ENCODE measurements around the gene PCCA. TPM values are rescaled to one million over a fixed set of nuclear protein-coding genes. Genes with fewer than 3 reads are reported as not detected.
A peak's percentile ranks its signal among the peaks of the same experiment; 100 is the strongest.
"Not testable (repeated sequence)": the region's sequence is repeated elsewhere in the genome, so short reads cannot be mapped to it uniquely, and the experiment has no call there.

The PCCA gene
- total RNA-seq, 1 donor from 2014 or later, result 6.4 TPM

- intact Hi-C loops (cut with micrococcal nuclease), result no loop called here
- Mint-ChIP-seq H3K27me3 (peaks cover 3% of the 10 kb centered on the region), H3K9me3 (no peaks in the 10 kb centered on the region), H3K36me3 (ENCODE audit: low read depth) (no peaks in the 10 kb centered on the region), H3K27ac (no peak overlapping the region), H3K4me3 (no peak overlapping the region), H3K4me1 (peaks cover 2% of the 10 kb centered on the region)
- DNase-seq, result no peak
Measured at GRCh38 chr13:100561599-100562204, 472.8 kb downstream of the PCCA start.

DNA sequence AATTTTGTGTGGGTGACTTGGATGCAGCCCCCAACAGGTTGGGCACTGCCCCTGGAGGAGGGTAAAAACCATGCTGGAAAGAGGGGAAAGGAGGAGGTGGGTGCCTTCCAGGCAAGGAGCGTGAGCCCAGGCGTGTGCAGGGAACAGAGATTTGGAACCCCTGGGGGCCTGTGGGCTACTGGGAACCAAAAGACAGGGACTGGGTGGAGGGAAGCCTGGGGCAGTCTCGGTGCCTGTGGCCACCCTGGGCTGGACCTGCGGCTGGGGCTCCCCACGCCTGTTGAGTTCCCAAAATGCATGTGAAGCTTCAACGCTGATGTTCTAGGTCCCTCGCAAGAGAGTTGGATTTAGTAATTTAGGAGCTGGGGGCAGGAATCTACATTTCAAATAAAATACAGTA lies 474.9 kb downstream of the PCCA start:
- no peak for DNase-seq
- H3K4me3 Mint-ChIP-seq, result no peak overlapping the region
- H3K9me3 Mint-ChIP-seq, result no peaks in the 10 kb centered on the region
- no peaks in the 10 kb centered on the region for H3K36me3 Mint-ChIP-seq (ENCODE audit: low read depth)
- peaks cover 2% of the 10 kb centered on the region for H3K4me1 Mint-ChIP-seq
- intact Hi-C loops (cut with micrococcal nuclease), result no loop called here
- H3K27me3 Mint-ChIP-seq, result no peaks in the 10 kb centered on the region
- H3K27ac Mint-ChIP-seq, result no peak overlapping the region

GRCh38 chr13:100564444-100565223 lies 475.7 kb downstream of the PCCA start:
- no peaks in the 10 kb centered on the region for H3K9me3 Mint-ChIP-seq
- H3K36me3 Mint-ChIP-seq (ENCODE audit: low read depth), result no peaks in the 10 kb centered on the region
- H3K27ac Mint-ChIP-seq, result no peak overlapping the region
- peaks cover 2% of the 10 kb centered on the region for H3K4me1 Mint-ChIP-seq
- DNase-seq, result no peak
- no peaks in the 10 kb centered on the region for H3K27me3 Mint-ChIP-seq
- no peak overlapping the region for H3K4me3 Mint-ChIP-seq
- intact Hi-C loops (cut with micrococcal nuclease), result no loop called here

DNA sequence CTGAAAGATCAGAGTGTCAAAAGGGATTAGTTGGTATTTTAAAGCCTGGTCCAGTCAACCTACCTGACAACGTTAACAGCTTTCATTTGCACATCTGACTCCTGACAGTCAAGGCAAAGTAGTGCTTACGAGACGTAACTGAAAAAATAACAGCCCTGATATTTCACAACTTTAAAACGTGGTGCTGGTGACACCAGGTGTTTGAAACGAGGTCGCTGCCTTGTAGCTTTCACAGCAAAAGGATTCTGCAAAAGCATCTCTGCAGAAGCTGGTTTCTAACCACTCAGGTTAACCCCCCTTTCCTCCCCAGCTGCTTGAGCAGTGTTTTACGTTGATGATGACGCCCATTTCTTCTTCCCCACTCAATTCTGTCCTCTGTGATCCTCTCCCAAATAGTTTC lies 476.4 kb downstream of the PCCA start:
- Mint-ChIP-seq H3K27me3 (no peaks in the 10 kb centered on the region), H3K36me3 (ENCODE audit: low read depth) (no peaks in the 10 kb centered on the region), H3K4me1 (peaks cover 2% of the 10 kb centered on the region), H3K4me3 (no peak overlapping the region), H3K27ac (no peak overlapping the region), H3K9me3 (no peaks in the 10 kb centered on the region)
- no peak for DNase-seq
- intact Hi-C loops (cut with micrococcal nuclease), result no loop called here

DNA sequence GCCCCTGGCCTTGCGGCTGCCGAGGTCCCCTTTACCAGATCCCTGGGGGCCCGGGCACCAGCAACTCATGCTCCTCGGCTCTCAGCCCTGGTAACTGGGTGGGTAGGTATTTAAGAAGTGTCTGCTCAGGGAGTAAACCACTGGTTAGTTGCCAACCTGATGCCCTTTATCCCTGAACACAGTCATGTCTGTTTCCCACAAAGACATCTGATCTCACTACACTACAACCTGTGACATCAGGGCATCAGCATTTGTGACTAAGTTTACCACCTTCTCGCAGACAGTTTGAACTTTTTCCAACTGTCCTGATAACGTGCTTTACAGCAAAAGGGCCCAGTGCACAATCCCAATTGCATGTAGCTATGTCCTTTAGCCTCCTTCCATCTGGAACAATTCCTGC lies 477.6 kb downstream of the PCCA start:
- Mint-ChIP-seq H3K9me3 (no peaks in the 10 kb centered on the region), H3K27me3 (no peaks in the 10 kb centered on the region), H3K36me3 (ENCODE audit: low read depth) (no peaks in the 10 kb centered on the region), H3K27ac (no peak overlapping the region), H3K4me1 (peaks cover 2% of the 10 kb centered on the region), H3K4me3 (no peak overlapping the region)
- intact Hi-C loops (cut with micrococcal nuclease), result no loop called here
- DNase-seq, result no peak

DNA sequence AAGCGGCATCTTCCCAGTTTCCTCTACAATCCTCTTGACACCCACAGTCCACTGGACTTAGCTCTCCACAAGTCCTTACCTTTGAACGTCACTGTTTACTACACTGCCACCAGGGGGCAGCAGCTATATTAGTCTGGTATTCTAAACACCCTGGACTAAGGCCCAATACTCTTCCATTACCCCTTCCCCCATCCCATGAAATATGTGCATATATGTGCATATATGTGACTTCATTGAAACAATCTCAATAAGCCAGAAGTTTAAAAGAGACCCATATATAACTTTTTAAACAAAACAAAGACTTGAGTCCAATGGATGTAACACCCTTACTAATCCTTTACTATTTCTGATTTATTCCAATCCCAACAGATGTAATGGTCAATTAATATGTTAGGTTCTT lies 484.2 kb downstream of the PCCA start:
- intact Hi-C loops (cut with micrococcal nuclease), result loop anchor here (1.0 to 2.0 kb wide), 3 partner anchors 16 to 554 kb away; partner anchors contain the start of genes GGACT and TMTC4
- peak; percentile 92 for DNase-seq
- no peaks in the 10 kb centered on the region for H3K9me3 Mint-ChIP-seq
- peaks cover 19% of the 10 kb centered on the region for H3K4me1 Mint-ChIP-seq
- H3K27ac Mint-ChIP-seq, result no peak overlapping the region
- H3K27me3 Mint-ChIP-seq, result no peaks in the 10 kb centered on the region
- peaks cover 6% of the 10 kb centered on the region for H3K36me3 Mint-ChIP-seq (ENCODE audit: low read depth)
- H3K4me3 Mint-ChIP-seq, result no peak overlapping the region

GRCh38 chr13:100577239-100577638 lies 488.3 kb downstream of the PCCA start:
- H3K9me3 Mint-ChIP-seq; H3K27me3 Mint-ChIP-seq; H3K4me3 Mint-ChIP-seq; intact Hi-C loops (cut with micrococcal nuclease); H3K27ac Mint-ChIP-seq; DNase-seq: not testable (repeated sequence)
- H3K4me1 Mint-ChIP-seq, result peaks cover 35% of the 10 kb centered on the region
- H3K36me3 Mint-ChIP-seq (ENCODE audit: low read depth), result peaks cover 26% of the 10 kb centered on the region

Other genes with a start within 250 kb of the PCCA start
- not detected in 2 replicates for gene ZIC5, start 117.3 kb upstream of the PCCA start, total RNA-seq
- 0.07 TPM in 1 of 2 replicates, not detected in the other for gene ZIC2, start 107.3 kb upstream of the PCCA start, total RNA-seq